Ovary (tissue), 9 donors: ENCODE measurements around the gene WDR7. TPM values are rescaled to one million over a fixed set of nuclear protein-coding genes. Genes with fewer than 3 reads are reported as not detected.

Source experiments
- DNase-seq, 5 donors: peaks; one replicate each; pipeline ENCODE4 v3.0.0-alpha.2; 2019 to 2020
- H3K27ac ChIP-seq, 2 donors: fragments of 200-600 bp; one replicate each; pipeline versions ENCODE4 v1.5.1 to v1.8.0; 2019 to 2022
- H3K27me3 ChIP-seq: fragments of 200-600 bp; one replicate; pipeline ENCODE4 v1.8.0; 2022
- H3K36me3 ChIP-seq: fragments of 200-600 bp; sonication (generic); one replicate; pipeline ENCODE4 v1.5.1; 2019
- H3K4me1 ChIP-seq: one replicate; pipeline ENCODE4 v1.8.1; 2013; ENCODE audit warnings: mild to moderate bottlenecking, moderate library complexity; ENCODE audit not compliant: insufficient read depth
- H3K4me3 ChIP-seq: fragments of 200-600 bp; sonication (generic); one replicate; pipeline ENCODE4 v1.5.1; 2017
- H3K9me3 ChIP-seq, 2 donors: fragments of 200-600 bp in 1 of 2; sonication (generic) in 1 of 2; one replicate each; pipeline versions ENCODE4 v1.5.1 to v1.8.1; 2013 to 2019; ENCODE audit warnings: mild to moderate bottlenecking in 1 of 2, moderate library complexity in 1 of 2
- EP300 ChIP-seq: sonication (generic); formaldehyde crosslinking; IDR thresholded peaks from one replicate; pipeline ENCODE4 v1.6.1; 2017; ENCODE audit warnings: antibody characterized with exemption
- POLR2A ChIP-seq: fragments of 450-650 bp; IDR thresholded peaks from one replicate; pipeline ENCODE4 v1.6.1; 2017; ENCODE audit warnings: antibody characterized with exemption, mild to moderate bottlenecking, moderate library complexity
- WGBS, 3 donors: extraction: QIAGEN DNeasy Blood & Tissue Kit in 1 of 3; methylation state at CpG; one replicate each; pipeline versions ENCODE4 v1.1.5 to v1.1.7; 2013 to 2017; 5-methylcytosine and 5-hydroxymethylcytosine counted together
- intact Hi-C, 4 donors: fragments of 100-400 bp; cut with DNase I; formaldehyde crosslinking; loops; one replicate each; pipeline versions ENCODE4 v1.11.0 to v1.15.1; 2022 to 2023
- polyA plus RNA-seq, 2 donors: library from polyadenylated mRNA; stranded (reverse); fragments of 200-250 nt in 1 of 2; fragments of 350-450 nt in 1 of 2; fragmentation: Illumina TruSeq in 1 of 2; extraction: RNeasy Lipid Tissue Mini Kit (QIAGEN cat#74804) in 1 of 2; gene quantifications; one replicate each; pipeline ENCODE4 v1.2.3, GENCODE V29; 2013 to 2014
- total RNA-seq, 7 donors: library from RNA; depleted of rRNA in 2 of 7; stranded (reverse); fragments of >200 nt in 2 of 7; fragmentation: NEBNext Ultra II Directional in 3 of 7; extraction: Animal tissue kit (Norgen Biotek cat#: 25700) in 3 of 7; gene quantifications; one replicate each; pipeline versions ENCODE4 v1.1.0 to v1.2.4, GENCODE V29; 2016 to 2023
- TF ChIP-seq, protein P1 (sequence below), 3 donors: fragments of 450-650 bp in 2 of 3; fragments of 200-600 bp in 1 of 3; IDR thresholded peaks; one replicate each; pipeline versions ENCODE4 v1.5.1 to v1.8.0; 2016 to 2022; ENCODE audit warnings: antibody characterized with exemption in 3 of 3, mild to moderate bottlenecking in 1 of 3
- donor health status: DM: no; HTN: no; CAD: no; lungs with moderate emphysema.
- donor health status: DM: no; HTN: no; CAD: no.
- donor health status: Bipolar disorder and iron deficiency.
- donor health status: DM: yes; HTN: yes; CAD: no.
- donor health status: DM: no; HTN: no; CAD: no.
- donor health status: DM: yes; HTN: yes; CAD: no.

The WDR7 gene
- total and polyA plus RNA-seq, 9 donors, result 4.8 to 29.1 (median 24.7) TPM

GRCh38 chr18:56803051-56803450 lies 151.9 kb downstream of the WDR7 start:
- intact Hi-C loops, result no loop called here
- TF ChIP-seq, protein P1, sequence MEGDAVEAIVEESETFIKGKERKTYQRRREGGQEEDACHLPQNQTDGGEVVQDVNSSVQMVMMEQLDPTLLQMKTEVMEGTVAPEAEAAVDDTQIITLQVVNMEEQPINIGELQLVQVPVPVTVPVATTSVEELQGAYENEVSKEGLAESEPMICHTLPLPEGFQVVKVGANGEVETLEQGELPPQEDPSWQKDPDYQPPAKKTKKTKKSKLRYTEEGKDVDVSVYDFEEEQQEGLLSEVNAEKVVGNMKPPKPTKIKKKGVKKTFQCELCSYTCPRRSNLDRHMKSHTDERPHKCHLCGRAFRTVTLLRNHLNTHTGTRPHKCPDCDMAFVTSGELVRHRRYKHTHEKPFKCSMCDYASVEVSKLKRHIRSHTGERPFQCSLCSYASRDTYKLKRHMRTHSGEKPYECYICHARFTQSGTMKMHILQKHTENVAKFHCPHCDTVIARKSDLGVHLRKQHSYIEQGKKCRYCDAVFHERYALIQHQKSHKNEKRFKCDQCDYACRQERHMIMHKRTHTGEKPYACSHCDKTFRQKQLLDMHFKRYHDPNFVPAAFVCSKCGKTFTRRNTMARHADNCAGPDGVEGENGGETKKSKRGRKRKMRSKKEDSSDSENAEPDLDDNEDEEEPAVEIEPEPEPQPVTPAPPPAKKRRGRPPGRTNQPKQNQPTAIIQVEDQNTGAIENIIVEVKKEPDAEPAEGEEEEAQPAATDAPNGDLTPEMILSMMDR (IDR thresholded peaks at IDR 0.05), result no peak
- TF ChIP-seq EP300 (no peak), POLR2A (no peak)
- no peaks in the 10 kb centered on the region for H3K36me3 ChIP-seq
- no peak overlapping the region for H3K27ac ChIP-seq
- H3K27me3 ChIP-seq, result no peaks in the 10 kb centered on the region
- DNase-seq, result no peak
- 90 to 97% (median 91%) methylated on average over 1 of the region's 1 CpG for WGBS, 3 donors
- no peaks in the 10 kb centered on the region for H3K4me1 ChIP-seq
- H3K4me3 ChIP-seq, result no peak overlapping the region
- H3K9me3 ChIP-seq, result no peaks in the 10 kb centered on the region

DNA sequence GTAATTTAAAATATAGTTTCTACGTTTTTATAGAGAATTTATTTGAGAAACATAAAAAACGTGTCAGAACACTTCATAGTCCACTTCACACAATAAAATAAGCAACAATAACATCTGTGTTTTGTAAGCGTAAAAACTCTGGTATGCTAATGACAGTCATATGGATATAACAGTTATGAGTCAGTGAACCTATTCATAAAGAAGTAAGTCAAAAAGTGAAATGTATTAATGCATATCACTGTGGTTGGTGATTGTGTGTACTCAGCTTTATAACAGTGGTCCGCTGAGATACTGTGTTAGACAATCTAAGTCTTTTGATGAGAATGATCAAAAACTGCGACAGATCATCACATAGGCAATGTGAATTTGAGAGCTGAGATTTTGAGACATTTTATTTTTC lies 153.2 kb downstream of the WDR7 start:
- no peak for DNase-seq
- no peak overlapping the region for H3K27ac ChIP-seq
- TF ChIP-seq, protein P1 (IDR thresholded peaks at IDR 0.05), result no peak
- TF ChIP-seq EP300 (no peak), POLR2A (no peak)
- no peak overlapping the region for H3K4me3 ChIP-seq
- H3K9me3 ChIP-seq, result no peaks in the 10 kb centered on the region
- no peaks in the 10 kb centered on the region for H3K27me3 ChIP-seq
- H3K4me1 ChIP-seq, result no peaks in the 10 kb centered on the region
- 95 to 97% (median 95%) methylated on average over 5 of the region's 5 CpGs for WGBS, 3 donors
- H3K36me3 ChIP-seq, result no peaks in the 10 kb centered on the region
- intact Hi-C loops, result no loop called here

DNA sequence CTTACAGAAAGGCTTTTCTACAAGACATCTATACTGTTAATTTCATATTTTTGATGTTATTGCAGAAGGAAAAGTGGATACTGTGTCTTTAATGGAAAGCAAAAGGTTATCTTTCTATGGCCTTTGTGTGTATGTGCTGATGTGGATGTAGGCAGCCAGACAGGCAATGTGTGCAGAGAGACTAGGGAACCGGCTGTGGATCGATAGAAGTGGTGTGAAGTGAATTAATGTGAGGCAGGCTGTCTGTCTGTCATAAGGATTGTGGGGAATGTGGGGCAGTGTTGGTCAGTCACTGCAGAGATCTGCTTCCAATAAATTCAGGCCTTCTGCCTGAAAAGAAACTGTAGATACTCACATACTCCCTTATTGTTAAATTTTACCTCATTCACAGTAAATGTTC lies 156.7 kb downstream of the WDR7 start:
- intact Hi-C loops, result no loop called here
- H3K4me1 ChIP-seq, result no peaks in the 10 kb centered on the region
- H3K36me3 ChIP-seq, result no peaks in the 10 kb centered on the region
- H3K9me3 ChIP-seq, result no peaks in the 10 kb centered on the region
- no peak for DNase-seq
- no peak overlapping the region for H3K27ac ChIP-seq
- no peak for TF ChIP-seq EP300
- TF ChIP-seq, protein P1 (IDR thresholded peaks at IDR 0.05), result no peak
- H3K4me3 ChIP-seq, result no peak overlapping the region
- WGBS, 3 donors, result 73 to 82% (median 77%) methylated on average over 2 of the region's 2 CpGs
- H3K27me3 ChIP-seq, result no peaks in the 10 kb centered on the region

GRCh38 chr18:56812674-56813073 lies 161.5 kb downstream of the WDR7 start:
- no peak overlapping the region for H3K4me3 ChIP-seq
- intact Hi-C loops, result no loop called here
- H3K27ac ChIP-seq, result no peak overlapping the region
- DNase-seq, result no peak
- H3K9me3 ChIP-seq, result no peaks in the 10 kb centered on the region
- no peak for TF ChIP-seq EP300
- TF ChIP-seq, protein P1 (IDR thresholded peaks at IDR 0.05), result no peak
- no peak for TF ChIP-seq POLR2A
- WGBS, 3 donors, result 93 to 97% (median 95%) methylated on average over 5 of the region's 5 CpGs
- no peaks in the 10 kb centered on the region for H3K27me3 ChIP-seq
- no peaks in the 10 kb centered on the region for H3K36me3 ChIP-seq
- no peaks in the 10 kb centered on the region for H3K4me1 ChIP-seq

DNA sequence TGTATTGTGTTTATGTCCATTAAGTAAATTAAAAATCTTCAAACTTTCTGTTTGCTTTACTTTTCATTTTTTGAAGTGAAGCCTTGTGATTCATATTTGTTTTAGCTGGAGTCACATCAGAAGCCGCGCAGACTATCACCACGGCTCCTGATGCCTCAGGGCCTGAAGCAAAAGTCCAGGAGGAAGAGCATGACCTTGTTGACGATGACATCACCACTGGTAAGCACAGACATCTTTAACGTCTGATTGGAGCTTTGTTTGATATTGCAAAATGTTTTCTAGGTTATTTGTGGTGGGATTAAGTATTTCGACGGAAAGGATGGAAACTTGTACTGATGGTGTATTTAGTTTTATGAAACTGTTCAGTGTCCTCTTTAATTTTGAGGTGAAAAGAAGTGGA lies 164.8 kb downstream of the WDR7 start:
- Histone ChIP-seq H3K27me3 (no peaks in the 10 kb centered on the region), H3K9me3 (no peaks in the 10 kb centered on the region), H3K27ac (no peak overlapping the region), H3K4me3 (no peak overlapping the region), H3K4me1 (no peaks in the 10 kb centered on the region), H3K36me3 (no peaks in the 10 kb centered on the region)
- TF ChIP-seq EP300 (no peak), POLR2A (no peak)
- TF ChIP-seq, protein P1 (IDR thresholded peaks at IDR 0.05), result no peak
- intact Hi-C loops, result no loop called here
- WGBS, 3 donors, result 85 to 92% (median 89%) methylated on average over 7 of the region's 7 CpGs
- DNase-seq, result no peak
